Effector memory CD8-positive, alpha-beta T cell (primary cell): Measurements from ENCODE around the gene CDH4.

Experiments used
- ATAC-seq: fragments of 150-1000 bp; cut with Tn5 transposase; replicated peaks from 2 replicates; pipeline ENCODE4 v1.10.0; 2021; ENCODE audit warnings: mild to moderate bottlenecking, moderate library complexity
- DNase-seq, 3 experiments: peaks; one replicate each; pipeline ENCODE4 v3.0.0; 2021
- H3K27ac Mint-ChIP-seq, 2 donors: one replicate each; pipeline ENCODE4 v1.8.0; 2022; ENCODE audit warnings: mild to moderate bottlenecking in 2 of 2, mixed read lengths in 2 of 2, moderate library complexity in 2 of 2
- H3K27me3 Mint-ChIP-seq, 2 donors: one replicate each; pipeline ENCODE4 v1.8.0; 2022; ENCODE audit warnings: mixed read lengths in 2 of 2
- H3K36me3 Mint-ChIP-seq: one replicate; pipeline ENCODE4 v1.8.0; 2022; ENCODE audit warnings: mild to moderate bottlenecking, moderate library complexity, mixed read lengths; ENCODE audit not compliant: insufficient read depth
- H3K4me1 Mint-ChIP-seq, 2 donors: one replicate each; pipeline ENCODE4 v1.8.0; 2022; ENCODE audit warnings: low read depth in 2 of 2, mixed read lengths in 2 of 2
- H3K4me3 Mint-ChIP-seq, 2 donors: one replicate each; pipeline ENCODE4 v1.8.0; 2022; ENCODE audit warnings: mild to moderate bottlenecking in 2 of 2, mixed read lengths in 2 of 2, moderate library complexity in 2 of 2
- H3K9me3 Mint-ChIP-seq, 2 donors: one replicate each; pipeline ENCODE4 v1.8.0; 2022; ENCODE audit warnings: mixed read lengths in 2 of 2

The CDH4 gene

DNA sequence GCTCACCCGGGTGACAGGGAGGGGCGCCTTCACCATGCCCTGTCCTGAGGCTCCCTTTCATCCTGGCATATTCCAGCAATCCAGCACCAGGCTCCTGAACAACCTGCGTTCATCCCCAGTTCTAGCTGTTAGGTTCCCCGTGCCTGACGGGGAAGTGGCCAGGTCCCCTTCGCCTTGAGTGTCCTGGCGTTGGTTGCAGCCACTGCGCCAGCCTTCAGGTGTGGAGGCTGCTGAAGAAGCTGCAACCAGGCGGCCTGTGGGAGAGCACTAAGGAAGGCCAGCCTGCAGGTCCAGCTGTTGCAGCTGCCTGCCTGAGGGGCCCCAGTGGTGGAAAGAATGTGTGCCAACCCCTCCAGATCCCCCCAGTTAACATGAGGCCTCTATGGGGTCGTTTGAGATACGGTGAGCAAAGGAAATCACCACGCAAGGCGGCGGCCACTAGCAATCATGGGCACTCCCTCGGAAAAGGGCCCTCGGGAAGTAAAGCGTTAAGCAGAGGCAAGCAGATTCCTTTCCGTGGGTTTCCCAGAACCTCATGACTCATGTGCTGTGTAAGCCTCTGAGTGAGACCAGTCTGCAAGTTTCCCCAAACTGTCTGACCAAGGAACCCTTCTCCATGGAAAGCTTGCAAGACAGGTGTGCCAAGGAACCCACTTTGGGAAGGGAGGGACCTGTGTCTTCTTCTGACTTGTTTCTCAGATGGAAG is 492.8 kb downstream of the CDH4 start:
- H3K9me3 Mint-ChIP-seq, result no peaks in the 10 kb centered on the region
- peaks cover 32 to 44% of the 10 kb centered on the region in 2 donors for H3K27me3 Mint-ChIP-seq
- H3K27ac Mint-ChIP-seq, result no peak overlapping the region
- H3K4me1 Mint-ChIP-seq, result no peaks in the 10 kb centered on the region
- DNase-seq (no peak), ATAC-seq (no peak)
- no peaks in the 10 kb centered on the region for H3K36me3 Mint-ChIP-seq
- H3K4me3 Mint-ChIP-seq, result no peak overlapping the region

DNA sequence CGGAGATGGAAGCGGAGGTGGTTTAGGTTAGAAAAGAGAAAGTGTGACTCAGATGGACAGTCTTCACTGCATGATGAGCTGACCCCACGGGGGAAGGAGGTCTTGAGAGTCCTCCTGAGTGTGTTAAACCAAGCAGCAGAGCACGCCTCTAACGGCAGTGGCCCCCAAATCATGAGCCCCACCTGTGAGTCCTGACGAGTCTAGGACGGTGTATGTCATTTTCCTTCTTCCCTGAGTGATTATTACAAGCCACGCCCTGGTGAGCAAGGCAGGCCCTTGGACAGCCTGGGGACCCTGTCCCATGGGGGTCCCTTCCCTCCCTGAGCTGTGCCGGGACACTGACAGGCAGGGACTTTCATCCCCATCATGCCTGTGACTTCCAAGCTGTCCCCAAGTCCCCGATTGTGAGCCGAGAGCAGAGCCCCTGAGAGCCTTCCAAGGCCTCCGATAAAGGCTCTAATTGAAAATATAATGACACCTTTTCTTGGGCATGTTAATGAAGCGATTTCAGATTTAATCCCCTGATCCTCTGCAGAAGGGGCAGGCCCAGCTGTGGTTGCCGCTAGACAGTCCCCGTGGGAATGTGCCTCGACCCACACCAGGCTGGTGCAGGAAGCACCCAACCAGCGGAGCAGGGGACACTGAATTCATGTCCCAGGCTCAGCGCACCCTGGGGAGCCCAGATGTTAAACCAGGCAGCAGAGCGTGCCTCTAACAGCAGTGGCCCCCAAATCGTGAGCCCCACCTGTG is 493.5 kb downstream of the CDH4 start:
- DNase-seq, result no peak
- H3K4me3 Mint-ChIP-seq, result no peak overlapping the region
- no peak for ATAC-seq

DNA sequence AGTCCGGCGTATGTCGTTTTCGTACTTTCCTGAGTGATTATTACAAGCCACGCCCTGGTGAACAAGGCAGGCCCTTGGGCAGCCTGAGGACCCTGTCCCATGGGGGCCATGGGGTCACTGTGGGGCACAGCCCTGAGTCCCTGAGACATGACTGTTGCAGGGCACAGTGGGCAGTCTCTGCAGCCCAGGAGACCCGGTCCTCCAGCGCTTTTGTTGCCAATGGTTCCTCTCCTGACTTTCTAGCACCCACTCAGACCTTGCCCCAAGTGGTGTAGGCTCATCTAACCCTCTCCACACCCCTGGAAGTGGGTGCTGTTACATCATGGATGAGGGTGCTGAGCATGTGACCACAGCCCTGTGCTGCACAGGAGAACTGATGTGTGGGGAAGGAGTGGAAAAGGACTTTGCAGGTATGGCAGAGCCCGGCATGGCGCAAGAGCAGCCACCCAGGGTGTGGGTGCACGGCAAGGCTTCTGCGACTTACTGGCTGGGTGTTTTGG is 494.1 kb downstream of the CDH4 start:
- Mint-ChIP-seq H3K4me3 (no peak overlapping the region), H3K27ac (no peak overlapping the region)
- ATAC-seq, result no peak

More for the DNA sequence above, 493.5 kb downstream of the CDH4 start:
- no peak overlapping the region for H3K27ac Mint-ChIP-seq
- H3K36me3 Mint-ChIP-seq, result no peaks in the 10 kb centered on the region
- H3K9me3 Mint-ChIP-seq, result peaks cover 0 to 1% of the 10 kb centered on the region in 2 donors
- H3K4me1 Mint-ChIP-seq, result no peaks in the 10 kb centered on the region
- peaks cover 32 to 44% of the 10 kb centered on the region in 2 donors for H3K27me3 Mint-ChIP-seq

DNA sequence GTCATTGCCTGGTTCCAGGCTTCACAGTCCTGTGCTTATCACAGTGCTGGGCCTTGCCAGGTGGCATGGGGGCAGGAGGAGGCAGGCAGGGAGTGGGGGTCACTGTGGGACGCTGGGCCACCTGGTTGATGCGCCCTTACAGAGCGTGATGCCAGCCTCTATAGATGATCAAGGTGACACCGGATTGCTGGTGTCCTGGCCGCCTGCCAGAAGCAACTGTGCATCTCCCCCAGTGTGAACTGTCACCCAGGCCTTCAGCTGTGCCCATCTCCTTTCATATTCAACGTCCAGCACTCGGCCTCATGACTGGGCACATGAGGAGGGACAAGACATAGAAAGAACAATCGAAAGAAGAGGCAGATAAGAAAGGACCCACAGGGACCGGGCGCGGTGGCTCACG is 494.7 kb downstream of the CDH4 start:
- no peaks in the 10 kb centered on the region for H3K4me1 Mint-ChIP-seq
- peaks cover 0 to 1% of the 10 kb centered on the region in 2 donors for H3K9me3 Mint-ChIP-seq
- ATAC-seq, result no peak
- DNase-seq, result no peak
- peaks cover 32 to 44% of the 10 kb centered on the region in 2 donors for H3K27me3 Mint-ChIP-seq
- H3K27ac Mint-ChIP-seq, result no peak overlapping the region
- no peak overlapping the region for H3K4me3 Mint-ChIP-seq
- no peaks in the 10 kb centered on the region for H3K36me3 Mint-ChIP-seq

More for the DNA sequence above, 494.1 kb downstream of the CDH4 start:
- DNase-seq, result no peak
- Mint-ChIP-seq H3K9me3 (peaks cover 0 to 1% of the 10 kb centered on the region in 2 donors), H3K36me3 (no peaks in the 10 kb centered on the region), H3K27me3 (peaks cover 32 to 44% of the 10 kb centered on the region in 2 donors), H3K4me1 (no peaks in the 10 kb centered on the region)

DNA sequence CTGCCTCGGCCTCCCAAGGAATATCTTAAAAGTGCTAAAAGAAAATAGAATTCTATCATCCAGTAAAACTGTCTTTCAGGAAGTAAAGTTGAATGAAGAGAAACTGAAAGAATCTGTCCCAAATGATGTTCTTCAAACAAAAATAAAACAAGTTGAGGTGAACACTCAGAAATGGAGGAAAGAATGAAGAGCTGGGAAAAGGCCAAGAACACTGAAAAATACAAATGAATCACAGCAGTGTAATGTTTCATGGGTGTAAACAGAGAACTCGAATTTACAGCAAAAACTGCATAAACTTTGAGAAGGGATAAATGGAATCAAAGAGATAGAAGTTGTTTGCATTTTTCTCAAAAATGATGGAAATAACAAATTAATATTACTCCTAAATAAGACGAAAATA is 496.3 kb downstream of the CDH4 start:
- Mint-ChIP-seq H3K9me3 (peaks cover 0 to 1% of the 10 kb centered on the region in 2 donors), H3K27me3 (peaks cover 21 to 39% of the 10 kb centered on the region in 2 donors), H3K36me3 (no peaks in the 10 kb centered on the region), H3K4me1 (no peaks in the 10 kb centered on the region), H3K27ac (no peak overlapping the region), H3K4me3 (no peak overlapping the region)
- ATAC-seq (no peak), DNase-seq (no peak)

DNA sequence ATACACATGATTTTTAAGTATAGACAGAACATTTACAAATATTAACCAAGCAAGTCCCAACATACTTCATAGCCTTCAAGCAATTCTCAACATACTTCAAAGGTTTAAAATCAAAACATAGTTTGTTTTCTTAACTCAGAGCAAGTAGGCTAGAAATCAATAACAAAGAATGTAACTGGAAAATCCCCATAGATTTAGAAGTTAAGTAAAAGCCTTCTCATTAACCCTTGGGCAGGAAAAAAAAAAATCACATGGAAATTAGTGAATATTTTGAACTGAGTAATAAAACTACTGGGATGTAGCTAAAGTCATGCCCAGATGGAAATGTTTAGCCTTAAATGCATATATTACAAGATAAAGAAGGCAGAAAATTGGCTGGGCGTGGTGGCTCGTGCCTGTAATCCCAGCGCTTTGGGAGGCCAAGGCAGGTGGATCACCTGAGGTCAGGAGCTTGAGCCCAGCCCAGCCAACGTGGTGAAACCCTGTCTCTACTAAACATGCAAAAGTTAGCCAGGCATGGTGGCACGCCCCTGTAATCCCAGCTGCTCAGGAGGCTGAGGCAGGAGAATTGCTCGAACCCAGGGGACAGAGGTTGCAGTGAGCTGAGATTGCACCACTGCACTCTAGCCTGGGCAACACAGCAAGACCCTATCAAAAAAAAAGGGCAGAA is 497.5 kb downstream of the CDH4 start:
- Mint-ChIP-seq H3K9me3 (peaks cover 0 to 1% of the 10 kb centered on the region in 2 donors), H3K4me3 (no peak overlapping the region), H3K27ac (no peak overlapping the region), H3K4me1 (peaks cover 0 to 4% of the 10 kb centered on the region in 2 donors), H3K36me3 (no peaks in the 10 kb centered on the region), H3K27me3 (peaks cover 15 to 27% of the 10 kb centered on the region in 2 donors)
- ATAC-seq (no peak), DNase-seq (no peak)

DNA sequence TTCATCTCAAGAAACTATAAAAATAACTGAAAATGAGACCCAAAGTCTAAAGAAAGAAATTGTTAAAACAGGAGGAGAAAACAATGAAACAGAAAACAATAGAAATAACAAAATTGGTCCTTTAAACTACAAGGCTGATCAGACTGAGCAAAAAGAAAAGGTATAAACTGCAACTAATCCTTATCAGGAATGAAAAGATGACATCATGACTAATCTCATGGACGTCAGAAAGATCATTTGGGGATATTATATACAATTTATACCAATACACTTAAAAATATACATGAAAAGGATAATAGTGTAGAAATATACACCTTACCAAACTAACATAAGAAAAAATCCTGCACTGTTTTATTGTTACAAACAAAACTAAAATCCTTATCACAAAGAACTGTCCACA is 498.0 kb downstream of the CDH4 start:
- Mint-ChIP-seq H3K4me3 (no peak overlapping the region), H3K4me1 (peaks cover 0 to 4% of the 10 kb centered on the region in 2 donors), H3K9me3 (peaks cover 0 to 1% of the 10 kb centered on the region in 2 donors), H3K27ac (no peak overlapping the region), H3K27me3 (peaks cover 15 to 27% of the 10 kb centered on the region in 2 donors), H3K36me3 (no peaks in the 10 kb centered on the region)
- ATAC-seq (no peak), DNase-seq (no peak)

DNA sequence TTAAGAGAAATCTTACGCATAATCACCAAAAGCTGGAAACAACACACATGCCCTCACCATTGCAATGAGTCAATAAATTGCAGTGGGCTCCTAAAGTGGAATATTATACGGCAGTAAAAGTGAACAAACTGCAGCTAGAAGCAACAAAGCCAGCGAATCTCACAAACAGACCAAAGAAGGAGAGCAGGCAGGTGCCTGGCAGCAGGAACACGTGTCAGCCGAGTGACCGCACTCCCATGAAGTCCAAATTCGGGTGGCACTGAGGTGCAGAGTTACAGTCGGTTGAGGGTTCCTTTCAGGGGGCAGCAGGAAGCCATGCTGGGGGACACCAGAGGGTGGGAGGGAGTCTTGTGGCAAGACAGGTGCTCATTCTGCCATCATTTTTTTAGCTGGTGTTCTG is 500.5 kb downstream of the CDH4 start:
- Mint-ChIP-seq H3K27me3 (peaks cover 3 to 9% of the 10 kb centered on the region in 2 donors), H3K4me1 (peaks cover 0 to 4% of the 10 kb centered on the region in 2 donors), H3K9me3 (peaks cover 0 to 1% of the 10 kb centered on the region in 2 donors), H3K36me3 (no peaks in the 10 kb centered on the region), H3K4me3 (no peak overlapping the region), H3K27ac (no peak overlapping the region)
- ATAC-seq (no peak), DNase-seq (no peak)

DNA sequence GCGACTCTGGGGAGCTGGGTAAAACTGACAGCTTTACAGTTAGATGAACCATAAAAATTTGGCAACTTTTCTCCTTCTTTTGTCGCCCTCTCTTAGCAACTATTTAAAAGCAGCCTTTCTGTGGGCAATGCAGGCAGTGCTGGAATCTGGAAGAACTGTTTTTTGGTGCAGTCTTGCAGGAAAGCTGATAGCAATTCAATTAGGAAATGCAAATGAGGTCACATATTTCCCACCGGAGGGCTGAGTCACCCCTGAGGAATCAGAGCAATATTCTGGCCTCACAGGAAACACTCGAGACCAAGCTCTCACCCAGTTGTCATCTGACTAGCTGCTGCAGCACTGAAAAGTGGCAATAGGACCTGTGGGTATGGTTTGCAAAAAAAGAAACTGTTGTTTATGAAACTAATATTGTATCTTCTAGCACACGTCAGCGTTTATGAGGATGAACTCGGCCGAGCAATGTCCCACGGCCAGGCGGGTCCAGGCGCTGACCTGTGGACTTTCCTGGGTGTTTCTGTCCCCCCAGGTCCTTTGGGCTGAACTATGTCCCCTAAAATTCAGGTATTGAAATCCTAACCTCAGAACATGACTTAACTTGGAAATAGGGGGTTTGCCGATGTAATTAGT is 501.4 kb downstream of the CDH4 start:
- H3K27me3 Mint-ChIP-seq, result peaks cover 0 to 12% of the 10 kb centered on the region in 2 donors
- ATAC-seq, result no peak
- H3K36me3 Mint-ChIP-seq, result no peaks in the 10 kb centered on the region
- H3K27ac Mint-ChIP-seq, result peak overlapping the region in 1 of 2 donors; percentile 33
- no peak for DNase-seq
- H3K4me1 Mint-ChIP-seq, result peaks cover 0 to 4% of the 10 kb centered on the region in 2 donors
- H3K9me3 Mint-ChIP-seq, result peaks cover 0 to 1% of the 10 kb centered on the region in 2 donors
- H3K4me3 Mint-ChIP-seq, result peak overlapping the region in 1 of 2 donors; percentile 28

DNA sequence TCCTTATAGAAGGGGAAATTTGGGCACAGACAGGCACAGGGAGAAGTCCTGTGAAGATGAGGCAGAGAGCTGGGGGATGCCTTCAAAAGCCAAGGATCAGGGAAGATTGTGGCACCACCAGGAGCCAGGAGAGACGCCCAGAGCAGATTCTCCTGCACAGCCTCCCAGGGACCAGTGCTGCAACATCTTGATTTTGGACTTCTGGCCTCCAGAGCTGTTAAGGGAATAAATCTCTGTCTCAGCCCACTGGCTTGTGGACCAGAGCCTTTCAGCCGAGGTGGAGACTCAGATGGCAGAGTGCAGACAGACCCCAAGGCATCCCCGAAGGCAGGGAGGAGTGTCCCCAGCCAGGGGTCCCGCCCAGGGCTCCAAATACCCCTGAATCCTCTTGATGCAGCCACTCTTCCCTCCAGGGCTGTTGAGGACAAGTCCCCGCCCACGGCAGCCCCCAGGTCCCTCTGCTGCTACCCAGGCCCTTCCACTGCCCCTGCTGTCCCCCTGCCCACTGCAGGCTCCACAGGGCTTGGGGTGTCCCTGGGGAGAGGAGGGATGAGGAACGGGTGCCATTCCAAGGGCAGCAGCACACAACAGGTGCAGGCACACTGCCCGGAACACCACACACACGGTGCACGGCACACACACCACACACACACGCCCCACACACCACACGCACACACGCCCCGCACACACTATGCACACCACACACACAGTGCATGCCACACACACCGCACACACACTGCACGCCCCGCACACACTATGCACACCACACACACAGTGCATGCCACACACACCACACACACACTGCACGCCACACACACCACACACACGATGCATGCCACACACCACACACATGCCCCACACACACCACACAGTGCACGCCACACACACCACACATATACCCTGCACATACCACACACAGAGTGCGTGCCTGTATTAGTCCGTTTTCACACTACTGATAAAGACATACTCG is 502.2 kb downstream of the CDH4 start:
- no peaks in the 10 kb centered on the region for H3K36me3 Mint-ChIP-seq
- peaks cover 0 to 1% of the 10 kb centered on the region in 2 donors for H3K9me3 Mint-ChIP-seq
- H3K4me3 Mint-ChIP-seq, result peak overlapping the region in 1 of 2 donors; percentile 28
- ATAC-seq (no peak), DNase-seq (no peak)
- peaks cover 0 to 4% of the 10 kb centered on the region in 2 donors for H3K4me1 Mint-ChIP-seq
- peaks cover 0 to 15% of the 10 kb centered on the region in 2 donors for H3K27me3 Mint-ChIP-seq
- H3K27ac Mint-ChIP-seq, result peak overlapping the region in 1 of 2 donors; percentile 33

DNA sequence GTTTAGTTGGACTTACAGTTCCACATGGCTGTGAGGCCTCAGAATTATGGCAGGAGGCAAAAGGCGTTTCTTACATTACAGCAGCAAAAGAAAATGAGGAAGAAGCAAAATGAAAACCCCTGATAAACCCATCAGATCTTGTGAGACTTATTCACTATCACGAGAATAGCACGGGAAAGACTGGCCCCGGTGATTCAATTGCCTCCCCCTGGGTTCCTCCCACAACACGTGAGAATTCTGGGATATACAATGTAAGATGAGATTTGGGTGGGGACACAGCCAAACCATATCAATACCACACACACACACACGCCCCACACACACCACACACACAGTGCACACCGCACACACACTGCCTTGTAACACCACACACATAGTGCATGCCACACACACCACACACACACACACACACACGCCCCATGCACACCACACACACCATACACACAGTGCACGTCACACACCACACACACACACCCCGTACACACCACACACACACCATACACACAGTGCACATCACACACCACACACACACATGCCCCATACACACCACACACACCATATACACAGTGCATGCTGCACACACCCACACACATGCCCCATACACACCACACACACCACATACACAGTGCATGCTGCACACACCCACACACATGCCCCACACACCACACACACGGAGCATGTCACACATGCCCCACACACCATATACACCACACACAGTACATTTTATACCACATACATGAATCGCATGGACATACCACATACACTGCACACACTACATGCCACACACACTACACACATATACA is 503.1 kb downstream of the CDH4 start:
- H3K9me3 Mint-ChIP-seq, result peaks cover 0 to 1% of the 10 kb centered on the region in 2 donors
- H3K27me3 Mint-ChIP-seq, result peaks cover 0 to 15% of the 10 kb centered on the region in 2 donors
- no peak overlapping the region for H3K27ac Mint-ChIP-seq
- H3K4me1 Mint-ChIP-seq, result peaks cover 0 to 4% of the 10 kb centered on the region in 2 donors
- DNase-seq (no peak), ATAC-seq (no peak)
- no peaks in the 10 kb centered on the region for H3K36me3 Mint-ChIP-seq
- H3K4me3 Mint-ChIP-seq, result no peak overlapping the region
